GM23248 (cell line): ENCODE measurements around the gene SLC10A2. TPM values are rescaled to one million over a fixed set of nuclear protein-coding genes. Genes with fewer than 3 reads are reported as not detected.

Experiments used
- DNase-seq: peaks from one replicate; pipeline ENCODE4 v3.0.0-alpha.2; 2015
- H2AFZ ChIP-seq: fragments of 200-600 bp; sonication (generic); 2 replicates; pipeline ENCODE4 v1.6.1; 2016; ENCODE audit warnings: antibody characterized with exemption
- H3F3A ChIP-seq: fragments of 200-600 bp; sonication (generic); 2 replicates; pipeline ENCODE4 v1.6.1; 2016; ENCODE audit warnings: mild to moderate bottlenecking, antibody characterized with exemption, mixed run types; ENCODE audit not compliant: insufficient read depth
- H3K27ac ChIP-seq: fragments of 200-600 bp; sonication (generic); 2 replicates; pipeline ENCODE4 v1.5.1; 2016; ENCODE audit warnings: mild to moderate bottlenecking
- H3K27me3 ChIP-seq: fragments of 200-600 bp; sonication (generic); replicated peaks from 2 replicates; pipeline ENCODE4 v1.6.1; 2016; ENCODE audit warnings: mild to moderate bottlenecking; ENCODE audit not compliant: insufficient read depth
- H3K36me3 ChIP-seq: fragments of 200-600 bp; sonication (generic); 2 replicates; pipeline ENCODE4 v1.6.1; 2016; ENCODE audit warnings: low read depth, mild to moderate bottlenecking
- H3K4me1 ChIP-seq: fragments of 200-600 bp; sonication (generic); 2 replicates; pipeline ENCODE4 v1.6.1; 2016; ENCODE audit warnings: mild to moderate bottlenecking; ENCODE audit not compliant: insufficient read depth
- H3K4me2 ChIP-seq: fragments of 200-600 bp; sonication (generic); one replicate; pipeline ENCODE4 v1.6.1; 2016; ENCODE audit warnings: mild to moderate bottlenecking; ENCODE audit not compliant: unreplicated experiment
- H3K4me3 ChIP-seq: fragments of 200-600 bp; sonication (generic); 2 replicates; pipeline ENCODE4 v1.5.1; 2016; ENCODE audit warnings: mild to moderate bottlenecking
- H3K79me2 ChIP-seq: fragments of 200-600 bp; sonication (generic); 2 replicates; pipeline ENCODE4 v1.6.1; 2016; ENCODE audit warnings: mild to moderate bottlenecking; ENCODE audit not compliant: insufficient read depth
- H3K9ac ChIP-seq: fragments of 200-600 bp; sonication (generic); 2 replicates; pipeline ENCODE4 v1.6.1; 2016; ENCODE audit warnings: mild to moderate bottlenecking
- H3K9me2 ChIP-seq: fragments of 200-600 bp; sonication (generic); 2 replicates; pipeline ENCODE4 v1.6.1; 2016; ENCODE audit warnings: mixed run types, mild to moderate bottlenecking, moderate library complexity; ENCODE audit not compliant: insufficient read depth
- H3K9me3 ChIP-seq: fragments of 200-600 bp; sonication (generic); one replicate; pipeline ENCODE4 v1.6.1; 2017; ENCODE audit warnings: low read depth
- H4K20me1 ChIP-seq: fragments of 200-600 bp; sonication (generic); 2 replicates; pipeline ENCODE4 v1.6.0; 2016; ENCODE audit not compliant: insufficient read depth
- EZH2 ChIP-seq: fragments of 200-600 bp; sonication (generic); IDR thresholded peaks from 2 replicates; pipeline ENCODE4 v1.6.1; 2018; ENCODE audit warnings: antibody characterized with exemption, mild to moderate bottlenecking; ENCODE audit not compliant: insufficient read depth, poor library complexity, severe bottlenecking
- EZH2phosphoT487 ChIP-seq: fragments of 200-600 bp; sonication (generic); IDR thresholded peaks from 2 replicates; pipeline ENCODE4 v1.6.1; 2018; ENCODE audit warnings: antibody characterized with exemption, moderate library complexity, mild to moderate bottlenecking, low read depth; ENCODE audit not compliant: insufficient read depth
- WGBS, 2 experiments: methylation state at CpG; one replicate each; pipeline ENCODE4 v1.1.6; 2015 to 2017; ENCODE audit warnings: low lambda C conversion rate in 2 of 2, low coverage in 1 of 2; ENCODE audit errors: missing lambda C conversion rate in 2 of 2; 5-methylcytosine and 5-hydroxymethylcytosine counted together
- in situ Hi-C: fragments of 300-500 bp; cut with MboI; formaldehyde crosslinking; loops from 2 replicates; pipeline ENCODE4 v1.15.0; 2020
- polyA plus RNA-seq: library from polyadenylated mRNA; unstranded; fragments of >200 nt; fragmentation: Nextera tagmentation; extraction: Ambion mirVana; gene quantifications from 2 replicates; pipeline ENCODE4 v1.2.1, GENCODE V29; 2016
- total RNA-seq: library from RNA; depleted of rRNA; stranded (reverse); fragments of >200 nt; shearing (Covaris generic); gene quantifications from 2 replicates; pipeline ENCODE4 v1.2.3, GENCODE V29; 2014

SLC10A2 gene
- total and polyA plus RNA-seq, 2 experiments from 2014 or later: not detected

DNA sequence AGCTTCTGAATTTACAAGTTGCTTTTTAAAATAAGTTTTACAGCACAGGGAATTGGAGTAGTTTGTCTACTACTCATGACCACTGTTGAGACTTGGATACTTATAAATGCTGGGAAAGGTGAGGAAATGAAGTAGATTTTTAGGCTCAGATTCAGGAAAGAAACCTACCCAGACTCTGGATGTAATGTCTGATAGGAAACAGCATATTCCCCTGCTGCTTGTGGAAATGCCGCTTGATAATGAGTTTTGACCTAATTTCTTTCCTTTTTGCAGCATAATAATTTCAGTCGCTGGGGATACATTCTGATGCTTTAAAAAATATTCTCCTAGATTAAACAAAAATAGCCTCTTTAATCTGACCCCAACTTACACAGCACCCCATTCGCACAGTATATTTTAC lies 53.6 kb downstream of the SLC10A2 start:
- in situ Hi-C loops: no loop called here

DNA sequence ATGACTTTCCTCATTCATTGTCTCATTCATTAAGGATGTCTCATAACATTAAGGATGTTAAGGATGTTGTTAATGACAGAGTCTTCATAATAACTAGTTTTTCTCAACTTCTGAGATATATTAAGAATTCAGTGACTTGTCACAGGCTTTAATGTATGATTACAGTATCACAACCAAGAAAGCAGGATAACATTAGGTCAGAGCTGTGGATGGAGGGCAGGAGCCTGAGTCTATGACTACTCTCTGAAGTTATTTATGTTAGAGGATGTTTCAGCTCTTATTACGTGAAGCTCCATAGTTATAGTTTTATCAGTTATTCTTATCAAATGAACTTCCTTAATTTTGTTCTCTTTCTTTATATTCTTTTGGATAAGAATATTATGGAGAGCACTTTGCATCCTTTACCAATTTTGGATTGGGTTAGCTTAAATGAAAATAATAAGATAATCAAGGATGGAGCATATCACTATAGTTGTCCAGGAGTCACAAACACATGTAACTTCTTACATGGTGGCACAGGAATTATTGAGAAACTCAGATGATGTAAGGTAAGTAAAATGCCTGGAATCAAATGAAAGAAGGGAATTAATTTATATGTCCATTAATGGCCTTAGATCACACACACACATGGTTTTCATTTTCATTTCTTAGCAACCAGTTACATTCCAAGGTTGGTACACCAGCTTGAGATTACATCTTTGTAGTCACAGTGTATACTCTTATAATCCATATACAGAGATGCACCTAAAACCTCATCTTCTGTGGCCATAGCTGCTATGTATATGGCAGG lies 57.0 kb downstream of the SLC10A2 start:
- Histone ChIP-seq H3K9me3 (no peaks in the 10 kb centered on the region), H4K20me1 (no peaks in the 10 kb centered on the region), H3F3A (no peaks in the 10 kb centered on the region), H3K9me2 (no peaks in the 10 kb centered on the region), H3K9ac (no peak overlapping the region), H3K27ac (no peak overlapping the region), H3K27me3 (no peaks in the 10 kb centered on the region), H3K4me2 (no peak overlapping the region), H2AFZ (no peak overlapping the region), H3K4me1 (no peaks in the 10 kb centered on the region), H3K79me2 (no peaks in the 10 kb centered on the region), H3K36me3 (no peaks in the 10 kb centered on the region), H3K4me3 (no peak overlapping the region)
- no peak for DNase-seq
- in situ Hi-C loops: no loop called here
- no peak for TF ChIP-seq EZH2phosphoT487
- no peak for TF ChIP-seq EZH2
- WGBS, 2 experiments: 12 to 17% methylated on average over 1 of the region's 1 CpG

More for the DNA sequence above, 53.6 kb downstream of the SLC10A2 start:
- Histone ChIP-seq H3K27me3 (no peaks in the 10 kb centered on the region), H3K27ac (no peak overlapping the region), H3F3A (no peaks in the 10 kb centered on the region), H3K36me3 (no peaks in the 10 kb centered on the region), H3K4me2 (no peak overlapping the region), H3K4me3 (no peak overlapping the region), H3K9ac (no peak overlapping the region), H3K9me3 (no peaks in the 10 kb centered on the region), H3K9me2 (no peaks in the 10 kb centered on the region), H3K79me2 (no peaks in the 10 kb centered on the region), H2AFZ (no peak overlapping the region), H3K4me1 (no peaks in the 10 kb centered on the region), H4K20me1 (no peaks in the 10 kb centered on the region)
- no peak for TF ChIP-seq EZH2
- no peak for TF ChIP-seq EZH2phosphoT487
- no peak for DNase-seq
- 27 to 42% methylated on average over 3 of the region's 3 CpGs for WGBS, 2 experiments

DNA sequence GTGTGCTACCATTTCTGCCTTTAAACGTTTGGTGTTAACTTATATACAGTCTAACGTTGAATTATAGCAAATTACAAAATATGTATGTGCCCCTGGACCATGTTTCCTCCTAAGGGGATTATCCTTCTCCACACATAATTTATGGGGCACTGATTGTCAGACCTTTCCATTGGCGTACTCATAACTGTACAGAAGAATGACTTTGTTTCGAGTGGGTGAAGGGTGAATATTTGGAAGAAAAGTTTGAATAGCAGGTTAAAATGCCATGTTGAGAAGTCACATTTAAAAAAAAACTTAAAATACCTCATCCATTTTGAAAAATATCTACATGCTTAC lies 58.8 kb downstream of the SLC10A2 start:
- H3K4me3 ChIP-seq: no peak overlapping the region

DNA sequence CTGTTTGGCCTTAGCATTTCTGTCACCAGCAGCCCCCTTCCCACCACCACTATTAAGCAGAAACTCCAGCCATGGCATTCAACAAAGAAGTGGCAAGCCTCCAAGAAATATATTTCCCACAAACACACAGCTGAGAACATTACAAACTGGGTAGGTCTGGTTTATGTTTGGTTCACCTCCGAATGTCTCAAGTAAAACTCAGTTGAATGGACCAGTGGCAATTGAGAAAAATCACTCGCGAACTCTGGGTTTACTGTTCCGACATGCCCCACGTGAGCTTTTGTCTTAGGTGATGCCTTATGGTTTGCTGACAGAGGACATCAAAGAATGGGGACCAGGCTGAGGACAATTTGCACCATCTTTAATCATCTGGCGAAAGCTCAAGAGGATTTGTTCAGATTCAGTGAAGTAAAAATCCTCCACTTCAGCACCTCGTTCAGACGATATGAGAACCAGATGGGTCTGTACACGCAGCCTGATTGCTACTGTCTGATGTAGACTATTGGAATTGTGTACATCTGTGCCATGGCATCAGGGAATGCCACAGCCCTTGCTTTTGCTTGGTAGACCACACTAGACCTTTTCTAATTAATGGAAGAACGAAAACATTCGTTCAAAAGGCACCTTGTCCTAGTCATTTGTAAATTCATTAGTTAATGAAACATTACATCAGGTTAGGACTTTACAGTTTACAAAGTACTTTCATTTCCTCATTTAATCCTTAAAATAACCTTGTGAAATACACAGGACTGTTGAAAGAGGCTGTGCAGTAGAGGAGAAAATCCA lies 59.4 kb downstream of the SLC10A2 start:
- Histone ChIP-seq H3K79me2 (no peaks in the 10 kb centered on the region), H3K36me3 (no peaks in the 10 kb centered on the region), H3K9ac (no peak overlapping the region), H2AFZ (no peak overlapping the region), H3K27ac (no peak overlapping the region), H3F3A (no peaks in the 10 kb centered on the region), H3K4me2 (no peak overlapping the region), H3K9me2 (no peaks in the 10 kb centered on the region), H3K4me1 (no peaks in the 10 kb centered on the region), H4K20me1 (no peaks in the 10 kb centered on the region), H3K4me3 (no peak overlapping the region), H3K27me3 (no peaks in the 10 kb centered on the region), H3K9me3 (no peaks in the 10 kb centered on the region)
- TF ChIP-seq EZH2: no peak
- no peak for TF ChIP-seq EZH2phosphoT487
- DNase-seq: no peak
- 1 to 2% methylated on average over 11 of the region's 11 CpGs for WGBS, 2 experiments
- in situ Hi-C loops: no loop called here

More for the DNA sequence above, 58.8 kb downstream of the SLC10A2 start:
- no peaks in the 10 kb centered on the region for H3K9me3 ChIP-seq
- no peak overlapping the region for H3K9ac ChIP-seq
- H3K79me2 ChIP-seq: no peaks in the 10 kb centered on the region
- H3K27me3 ChIP-seq: no peaks in the 10 kb centered on the region
- H3F3A ChIP-seq: no peaks in the 10 kb centered on the region
- in situ Hi-C loops: no loop called here
- no peak overlapping the region for H2AFZ ChIP-seq
- H3K4me2 ChIP-seq: no peak overlapping the region
- no peaks in the 10 kb centered on the region for H3K36me3 ChIP-seq
- WGBS, 2 experiments: 7 to 12% methylated on average over 4 of the region's 4 CpGs
- no peak for TF ChIP-seq EZH2
- DNase-seq: no peak
- no peak overlapping the region for H3K27ac ChIP-seq
- no peaks in the 10 kb centered on the region for H3K9me2 ChIP-seq
- H3K4me1 ChIP-seq: no peaks in the 10 kb centered on the region
- H4K20me1 ChIP-seq: no peaks in the 10 kb centered on the region
